Neutrophil (primary cell): ENCODE data around the gene ANKRD44.

ENCODE experiments used
- H3K27ac ChIP-seq: fragments of 200-600 bp; sonication (generic); 2 replicates; pipeline ENCODE4 v1.5.1; 2016; ENCODE audit warnings: mild to moderate bottlenecking, moderate library complexity
- H3K27me3 ChIP-seq: fragments of 200-600 bp; sonication (generic); 2 replicates; pipeline ENCODE4 v1.6.0; 2016; ENCODE audit warnings: mild to moderate bottlenecking
- H3K36me3 ChIP-seq: fragments of 200-600 bp; sonication (generic); 2 replicates; pipeline ENCODE4 v1.5.1; 2017
- H3K4me1 ChIP-seq, 2 experiments: fragments of 200-600 bp in 1 of 2; sonication (generic) in 1 of 2; 1 replicate in 1 of 2; 2 replicates in 1 of 2; pipeline versions ENCODE4 v1.5.1 to v1.6.1; 2013 to 2016; ENCODE audit warnings: low read depth in 1 of 2, low read length in 1 of 2, mild to moderate bottlenecking in 1 of 2, moderate library complexity in 1 of 2; ENCODE audit not compliant: control insufficient read depth in 1 of 2, insufficient read depth in 1 of 2
- H3K4me3 ChIP-seq, 2 experiments: fragments of 200-600 bp in 1 of 2; sonication (generic) in 1 of 2; 1 replicate in 1 of 2; 2 replicates in 1 of 2; pipeline ENCODE4 v1.5.1; 2013 to 2016; ENCODE audit warnings: low read depth in 1 of 2, low read length in 1 of 2, mild to moderate bottlenecking in 1 of 2, moderate library complexity in 1 of 2
- H3K9me3 ChIP-seq: fragments of 200-600 bp; sonication (generic); 2 replicates; pipeline ENCODE4 v1.5.1; 2016
- TF ChIP-seq, protein P1 (sequence below): fragments of 200-600 bp; sonication (generic); IDR thresholded peaks from 2 replicates; pipeline ENCODE4 v1.5.1; 2016; ENCODE audit warnings: antibody characterized with exemption

Gene ANKRD44

DNA sequence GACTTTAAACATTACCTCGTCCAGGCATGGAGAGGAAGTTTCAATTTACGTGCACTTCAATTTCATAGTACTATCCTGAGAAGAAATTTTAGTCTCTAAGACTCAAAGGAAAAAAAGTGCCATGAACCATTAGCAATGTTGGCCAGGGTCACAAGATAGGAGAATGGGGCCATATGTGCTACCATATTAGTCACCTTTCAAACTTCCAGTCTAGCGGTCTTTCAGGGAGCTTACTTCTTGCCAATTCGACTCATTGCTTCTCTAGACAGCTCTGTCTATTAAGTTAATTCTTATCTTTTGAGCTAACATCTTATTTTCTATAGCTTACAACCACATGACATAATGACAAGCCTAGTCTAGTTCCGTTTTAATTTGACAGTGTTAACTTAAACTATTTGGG lies 129.1 kb downstream of the ANKRD44 start:
- Histone ChIP-seq H3K27ac (no peak overlapping the region), H3K27me3 (no peaks in the 10 kb centered on the region), H3K9me3 (no peaks in the 10 kb centered on the region), H3K4me1 (no peaks in the 10 kb centered on the region), H3K36me3 (peaks cover 50% of the 10 kb centered on the region), H3K4me3 (no peak overlapping the region)
- TF ChIP-seq, protein P1, sequence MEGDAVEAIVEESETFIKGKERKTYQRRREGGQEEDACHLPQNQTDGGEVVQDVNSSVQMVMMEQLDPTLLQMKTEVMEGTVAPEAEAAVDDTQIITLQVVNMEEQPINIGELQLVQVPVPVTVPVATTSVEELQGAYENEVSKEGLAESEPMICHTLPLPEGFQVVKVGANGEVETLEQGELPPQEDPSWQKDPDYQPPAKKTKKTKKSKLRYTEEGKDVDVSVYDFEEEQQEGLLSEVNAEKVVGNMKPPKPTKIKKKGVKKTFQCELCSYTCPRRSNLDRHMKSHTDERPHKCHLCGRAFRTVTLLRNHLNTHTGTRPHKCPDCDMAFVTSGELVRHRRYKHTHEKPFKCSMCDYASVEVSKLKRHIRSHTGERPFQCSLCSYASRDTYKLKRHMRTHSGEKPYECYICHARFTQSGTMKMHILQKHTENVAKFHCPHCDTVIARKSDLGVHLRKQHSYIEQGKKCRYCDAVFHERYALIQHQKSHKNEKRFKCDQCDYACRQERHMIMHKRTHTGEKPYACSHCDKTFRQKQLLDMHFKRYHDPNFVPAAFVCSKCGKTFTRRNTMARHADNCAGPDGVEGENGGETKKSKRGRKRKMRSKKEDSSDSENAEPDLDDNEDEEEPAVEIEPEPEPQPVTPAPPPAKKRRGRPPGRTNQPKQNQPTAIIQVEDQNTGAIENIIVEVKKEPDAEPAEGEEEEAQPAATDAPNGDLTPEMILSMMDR = no peak

DNA sequence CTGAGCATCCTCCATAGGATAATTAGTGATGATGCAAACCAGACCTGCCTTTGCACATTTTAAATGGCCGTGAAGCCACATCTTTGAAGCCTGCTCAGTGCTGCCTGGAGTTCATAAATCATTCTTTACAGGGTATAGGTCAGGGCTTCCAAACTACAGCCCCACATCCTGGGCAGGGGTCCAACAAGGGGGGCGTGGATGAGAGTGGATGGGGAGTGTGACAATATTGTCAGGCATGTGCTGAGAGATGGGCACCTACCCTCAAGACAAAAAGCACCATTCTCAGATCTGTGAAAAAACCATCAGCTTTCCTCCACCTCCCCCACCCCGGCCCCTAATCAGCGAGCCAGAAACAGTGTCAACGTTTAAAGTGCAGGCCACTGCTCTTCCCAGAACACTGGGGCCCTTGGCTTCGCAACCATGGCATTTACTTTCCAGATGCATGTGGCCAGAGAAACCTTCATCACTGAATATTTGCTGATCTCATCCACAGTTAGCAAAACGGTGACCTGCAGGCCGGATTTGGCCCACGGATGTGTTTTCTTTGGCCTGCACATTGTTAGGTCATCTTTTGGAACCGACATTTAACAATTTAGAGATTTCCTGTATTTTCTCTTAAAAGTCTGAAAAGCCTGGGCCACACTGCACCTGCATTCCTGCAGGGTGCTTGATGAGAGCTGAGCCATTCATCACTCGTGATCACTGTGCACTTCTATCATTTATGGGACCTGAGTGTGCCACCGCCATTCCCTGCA lies 130.7 kb downstream of the ANKRD44 start:
- Histone ChIP-seq H3K4me1 (no peaks in the 10 kb centered on the region), H3K27ac (no peak overlapping the region)
- TF ChIP-seq, protein P1 = no peak

GRCh38 chr2:197176522-197176921 lies 134.1 kb downstream of the ANKRD44 start:
- H3K4me3 ChIP-seq = no peak overlapping the region
- no peaks in the 10 kb centered on the region for H3K9me3 ChIP-seq
- no peaks in the 10 kb centered on the region for H3K27me3 ChIP-seq
- H3K4me1 ChIP-seq = no peaks in the 10 kb centered on the region
- TF ChIP-seq, protein P1 = no peak
- peaks cover 12% of the 10 kb centered on the region for H3K36me3 ChIP-seq
- H3K27ac ChIP-seq = no peak overlapping the region

More for the DNA sequence above, 130.7 kb downstream of the ANKRD44 start:
- Histone ChIP-seq H3K4me3 (no peak overlapping the region), H3K27me3 (no peaks in the 10 kb centered on the region), H3K9me3 (no peaks in the 10 kb centered on the region), H3K36me3 (peaks cover 36% of the 10 kb centered on the region)

GRCh38 chr2:197174539-197175094 lies 136.0 kb downstream of the ANKRD44 start:
- Histone ChIP-seq H3K4me1 (peaks cover 0 to under 1% of the 10 kb centered on the region in 2 experiments), H3K36me3 (peaks cover 4% of the 10 kb centered on the region), H3K4me3 (no peak overlapping the region), H3K27ac (no peak overlapping the region), H3K9me3 (no peaks in the 10 kb centered on the region), H3K27me3 (no peaks in the 10 kb centered on the region)
- TF ChIP-seq, protein P1 = no peak

- H3K27ac ChIP-seq = no peak overlapping the region
- H3K4me3 ChIP-seq = no peak overlapping the region
- no peaks in the 10 kb centered on the region for H3K9me3 ChIP-seq
- no peaks in the 10 kb centered on the region for H3K27me3 ChIP-seq
- H3K4me1 ChIP-seq = peaks cover 11 to 15% of the 10 kb centered on the region in 2 experiments
- peaks cover 4% of the 10 kb centered on the region for H3K36me3 ChIP-seq
- TF ChIP-seq, protein P1 = no peak
Observed at GRCh38 chr2:197171582-197171981, 139.0 kb downstream of the ANKRD44 start.
